Smooth muscle cell (in vitro differentiated cells): ENCODE data around the gene LAS1L. TPM values are rescaled to one million over a fixed set of nuclear protein-coding genes. Genes with fewer than 3 reads are reported as not detected.
"Not testable (repeated sequence)": the region's sequence is repeated elsewhere in the genome, so short reads cannot be mapped to it uniquely, and the experiment has no call there.

Experiments used
- DNase-seq: peaks from one replicate; lab custom pipeline; 2025; ENCODE audit not compliant: unreplicated experiment; lab: John Stamatoyannopoulos, UW
- H2AFZ ChIP-seq: fragments of 200-600 bp; sonication (generic); 2 replicates; pipeline ENCODE4 v1.6.0; 2016; ENCODE audit warnings: antibody characterized with exemption, low read depth, mild to moderate bottlenecking
- H3F3A ChIP-seq: fragments of 200-600 bp; sonication (generic); 2 replicates; pipeline ENCODE4 v1.6.0; 2017; ENCODE audit warnings: antibody characterized with exemption, low read depth
- H3K27ac ChIP-seq: fragments of 200-600 bp; sonication (generic); 2 replicates; pipeline ENCODE4 v1.5.1; 2016; ENCODE audit warnings: low read depth, mild to moderate bottlenecking
- H3K27me3 ChIP-seq: fragments of 200-600 bp; sonication (generic); 2 replicates; pipeline ENCODE4 v1.6.1; 2016; ENCODE audit warnings: low read depth, mild to moderate bottlenecking
- H3K36me3 ChIP-seq: fragments of 200-600 bp; sonication (generic); 2 replicates; pipeline ENCODE4 v1.5.1; 2016; ENCODE audit warnings: low read depth
- H3K4me1 ChIP-seq: fragments of 200-600 bp; sonication (generic); 2 replicates; pipeline ENCODE4 v1.5.1; 2016; ENCODE audit warnings: low read depth
- H3K4me2 ChIP-seq: fragments of 200-600 bp; sonication (generic); 2 replicates; pipeline ENCODE4 v1.6.0; 2016; ENCODE audit warnings: mild to moderate bottlenecking
- H3K4me3 ChIP-seq: fragments of 200-600 bp; sonication (generic); 2 replicates; pipeline ENCODE4 v1.5.1; 2016; ENCODE audit warnings: mild to moderate bottlenecking
- H3K79me2 ChIP-seq: fragments of 200-600 bp; sonication (generic); 2 replicates; pipeline ENCODE4 v1.6.0; 2016; ENCODE audit warnings: low read depth, mild to moderate bottlenecking
- H3K9ac ChIP-seq: fragments of 200-600 bp; sonication (generic); 2 replicates; pipeline ENCODE4 v1.6.0; 2016; ENCODE audit warnings: low read depth
- H3K9me3 ChIP-seq: fragments of 200-600 bp; sonication (generic); replicated peaks from 2 replicates; pipeline ENCODE4 v1.5.1; 2016; ENCODE audit warnings: low read depth
- H4K20me1 ChIP-seq: fragments of 200-600 bp; sonication (generic); 2 replicates; pipeline ENCODE4 v1.6.0; 2016; ENCODE audit warnings: low read depth
- CTCF ChIP-seq: fragments of 200-600 bp; sonication (generic); IDR thresholded peaks from 2 replicates; pipeline ENCODE4 v1.5.1; 2017; ENCODE audit warnings: borderline replicate concordance, mild to moderate bottlenecking, antibody characterized with exemption; ENCODE audit not compliant: insufficient read depth, poor library complexity, severe bottlenecking
- WGBS: methylation state at CpG from one replicate; pipeline ENCODE4 v1.1.7; 2016; ENCODE audit warnings: low lambda C conversion rate; 5-methylcytosine and 5-hydroxymethylcytosine counted together
- polyA plus RNA-seq: library from polyadenylated mRNA; unstranded; fragments of >200 nt; fragmentation: Nextera tagmentation; extraction: Ambion mirVana; gene quantifications from 2 replicates; pipeline ENCODE4 v1.2.1, GENCODE V29; 2016
- total RNA-seq: library from RNA; depleted of rRNA; stranded (reverse); fragments of >200 nt; gene quantifications from 2 replicates; pipeline ENCODE4 v1.2.3, GENCODE V29; 2014

Gene LAS1L
- total and polyA plus RNA-seq, 2 experiments from 2014 or later = 15.1 to 20.0 TPM

GRCh38 chrX:65572971-65573370, 38.4 kb upstream of the LAS1L start:
- Histone ChIP-seq H3K9ac (no peak overlapping the region), H3K36me3 (no peaks in the 10 kb centered on the region), H2AFZ (no peak overlapping the region), H3K4me2 (no peak overlapping the region), H3K27me3 (no peaks in the 10 kb centered on the region), H3K27ac (no peak overlapping the region), H3K79me2 (no peaks in the 10 kb centered on the region), H3K4me3 (no peak overlapping the region), H3K9me3 (no peaks in the 10 kb centered on the region), H3K4me1 (no peaks in the 10 kb centered on the region), H4K20me1 (no peaks in the 10 kb centered on the region), H3F3A (no peaks in the 10 kb centered on the region)
- no peak for TF ChIP-seq CTCF
- no peak for DNase-seq
- WGBS = 94% methylated on average over 4 of the region's 4 CpGs

GRCh38 chrX:65562850-65563249, 28.3 kb upstream of the LAS1L start:
- H3K9ac ChIP-seq, H3F3A ChIP-seq, H3K9me3 ChIP-seq, H3K27me3 ChIP-seq, DNase-seq, H3K36me3 ChIP-seq, H3K4me1 ChIP-seq, H2AFZ ChIP-seq, H3K27ac ChIP-seq, H3K79me2 ChIP-seq, H4K20me1 ChIP-seq, H3K4me2 ChIP-seq, H3K4me3 ChIP-seq: not testable (repeated sequence)
- WGBS = 80% methylated on average over 1 of the region's 1 CpG

GRCh38 chrX:65551489-65552339, 17.1 kb upstream of the LAS1L start:
- 95% methylated on average over 62 of the region's 62 CpGs for WGBS
- no peak for DNase-seq

GRCh38 chrX:65551086-65551485, 16.5 kb upstream of the LAS1L start:
- H3K79me2 ChIP-seq = no peaks in the 10 kb centered on the region
- no peaks in the 10 kb centered on the region for H3F3A ChIP-seq
- 81% methylated on average over 16 of the region's 16 CpGs for WGBS
- no peaks in the 10 kb centered on the region for H3K27me3 ChIP-seq
- TF ChIP-seq CTCF = no peak
- H3K4me3 ChIP-seq = no peak overlapping the region
- no peaks in the 10 kb centered on the region for H3K9me3 ChIP-seq
- no peaks in the 10 kb centered on the region for H4K20me1 ChIP-seq
- no peak overlapping the region for H2AFZ ChIP-seq
- no peaks in the 10 kb centered on the region for H3K36me3 ChIP-seq
- H3K27ac ChIP-seq = no peak overlapping the region
- H3K4me1 ChIP-seq = no peaks in the 10 kb centered on the region
- no peak overlapping the region for H3K4me2 ChIP-seq
- H3K9ac ChIP-seq = no peak overlapping the region
- no peak for DNase-seq

More at GRCh38 chrX:65551489-65552339, 17.1 kb upstream of the LAS1L start:
- H2AFZ ChIP-seq = no peak overlapping the region
- H3K4me3 ChIP-seq = no peak overlapping the region
- no peaks in the 10 kb centered on the region for H3K9me3 ChIP-seq
- no peaks in the 10 kb centered on the region for H4K20me1 ChIP-seq
- H3K36me3 ChIP-seq = no peaks in the 10 kb centered on the region
- TF ChIP-seq CTCF = no peak
- H3K4me1 ChIP-seq = no peaks in the 10 kb centered on the region
- H3K27ac ChIP-seq = no peak overlapping the region
- H3F3A ChIP-seq = no peaks in the 10 kb centered on the region
- H3K79me2 ChIP-seq = no peaks in the 10 kb centered on the region
- no peak overlapping the region for H3K4me2 ChIP-seq
- H3K27me3 ChIP-seq = no peaks in the 10 kb centered on the region
- no peak overlapping the region for H3K9ac ChIP-seq
